Measurements from ENCODE around the gene LARGE1. TPM values are rescaled to one million over a fixed set of nuclear protein-coding genes. Genes with fewer than 3 reads are reported as not detected.

The LARGE1 gene
- total and polyA plus RNA-seq, 2 of the 8 experiments (the other 6 are each of a cell fraction or from before 2014, with no cell fraction given) = 43.7 to 83.0 TPM

DNA sequence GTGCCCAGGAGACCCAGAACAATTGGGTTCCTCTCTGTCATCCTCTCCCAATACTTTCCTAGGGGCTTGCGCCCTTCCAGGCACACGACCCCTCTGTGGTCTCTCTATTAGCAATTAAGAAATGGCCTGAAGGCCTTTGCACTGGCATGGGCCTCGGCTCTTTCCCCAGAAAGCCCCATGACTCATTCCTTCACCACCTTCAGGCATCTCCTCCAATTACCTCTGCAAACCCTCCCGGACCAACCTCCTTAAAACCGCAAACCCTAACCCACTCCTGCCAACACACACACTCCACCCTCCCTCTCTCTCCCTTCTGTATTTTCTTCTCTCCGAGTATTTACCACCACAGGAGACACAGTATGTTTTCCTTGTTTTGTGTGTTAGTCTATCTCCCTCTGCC lies 36.7 kb downstream of the LARGE1 start:
- ChIA-PET POLR2A (ENCODE audit: partially characterized antibody) (interaction anchor here (0.9 kb wide), 1 partner anchor 12 kb away, joined by 3 read pairs; no protein-coding TSS in a partner anchor), CTCF (ENCODE audit: partially characterized antibody) (interaction anchor here (0.8 kb wide), 1 partner anchor 13 kb away, joined by 3 read pairs; no protein-coding TSS in a partner anchor)
- Histone ChIP-seq H3K56ac (replicated peaks; ENCODE audit: insufficient read length, low read depth, low read length) (no peak overlapping the region), H3K79me2 (ENCODE audit: control insufficient read depth in 1 of 2, insufficient read depth in 2 of 2, low read length in 2 of 2) (peaks cover 33 to 98% of the 10 kb centered on the region in 2 experiments), H3K9ac (replicated peaks in 1 of 4; ENCODE audit: extremely low read depth in 1 of 4, low read depth in 3 of 4, low read length in 3 of 4) (no peak overlapping the region), H2BK20ac (ENCODE audit: low read length) (no peak overlapping the region), H3K4me1 (replicated peaks in 1 of 4; ENCODE audit: control insufficient read depth in 3 of 4, insufficient read depth in 4 of 4, low read length in 3 of 4) (peaks cover 16 to 38% (median 36%) of the 10 kb centered on the region in 4 experiments), H3K36me3 (ENCODE audit: control insufficient read depth in 2 of 4, insufficient read depth in 4 of 4, low read length in 3 of 4) (no peaks in the 10 kb centered on the region), H4K91ac (replicated peaks; ENCODE audit: insufficient read length, low read length) (no peak overlapping the region), H3K18ac (ENCODE audit: extremely low read depth, low read length) (peak overlapping the region; percentile 64; the same call in 1 of the 2 replicates), H3K4me2 (ENCODE audit: insufficient read depth in 1 of 2, low read depth in 2 of 2, low read length in 2 of 2) (no peak overlapping the region), H4K5ac (ENCODE audit: insufficient read length, low read depth, low read length) (no peak overlapping the region), H3K4me3 (ENCODE audit: extremely low read depth in 1 of 4, insufficient read depth in 2 of 4, low read depth in 3 of 4, low read length in 4 of 4) (no peak overlapping the region), H3K4ac (replicated peaks; ENCODE audit: insufficient read length, low read depth, low read length) (no peak overlapping the region), H2BK15ac (ENCODE audit: low read length) (0 out of 2 replicates have a peak overlapping the region, but pooled peaks have one; percentile 76), H3K14ac (ENCODE audit: insufficient read length) (no peak overlapping the region), H3K27ac (ENCODE audit: low read depth, low read length) (no peak overlapping the region), H3K9me3 (ENCODE audit: insufficient read depth in 2 of 2, low read depth in 1 of 2, low read length in 1 of 2) (no peaks in the 10 kb centered on the region), H2AK5ac (ENCODE audit: low read depth, low read length) (peak overlapping the region; percentile 70), H3K23me2 (ENCODE audit: low read depth, low read length) (no peaks in the 10 kb centered on the region; the same call in 1 of the 2 replicates), H4K20me1 (replicated peaks in 1 of 2; ENCODE audit: control insufficient read depth in 1 of 2, insufficient read depth in 2 of 2, low read length in 2 of 2) (peaks cover 20 to 32% of the 10 kb centered on the region in 2 experiments), H2BK12ac (ENCODE audit: low read depth, low read length) (0 out of 2 replicates have a peak overlapping the region, but pooled peaks have one; percentile 29), H3K79me1 (ENCODE audit: low read depth, low read length) (peaks cover 30% of the 10 kb centered on the region), H4K8ac (ENCODE audit: extremely low read depth, insufficient read depth, low read length) (no peak overlapping the region), H2BK5ac (ENCODE audit: low read depth, low read length) (peak overlapping the region; percentile 79; the same call in 1 of the 2 replicates), H3K23ac (ENCODE audit: insufficient read length) (no peak overlapping the region), H2BK120ac (replicated peaks; ENCODE audit: low read depth, low read length) (no peak overlapping the region), H3K27me3 (replicated peaks in 1 of 4; ENCODE audit: control insufficient read depth in 3 of 4, extremely low read depth in 1 of 4, insufficient read depth in 3 of 4, low read length in 3 of 4) (no peaks in the 10 kb centered on the region), H2AFZ (ENCODE audit: low read length) (no peak overlapping the region)
- no peak for FAIRE-seq
- DNase-seq (ENCODE audit: low read depth in 1 of 2, low spot score in 2 of 2) = no peak
- WGBS, 2 experiments (ENCODE audit: extremely low coverage in 1 of 2, insufficient coverage in 1 of 2, insufficient read length in 1 of 2, insufficient replicate concordance in 2 of 2, low coverage in 1 of 2, low lambda C conversion rate in 2 of 2, missing lambda C conversion rate in 1 of 2) = 81% methylated on average over 6 of the region's 6 CpGs; no CpG with 5 or more reads in 1 of the 2 experiments
- TF ChIP-seq BRCA1 (IDR thresholded peaks at IDR 0.05; ENCODE audit: low read depth, low read length) = no peak
- no peak for TF ChIP-seq KDM4A (IDR thresholded peaks at IDR 0.05; ENCODE audit: low read depth, low read length, severe bottlenecking)
- TF ChIP-seq SRF (IDR thresholded peaks at IDR 0.05; ENCODE audit: low read depth, low read length) = no peak
- TF ChIP-seq NANOG (IDR thresholded peaks at IDR 0.05; ENCODE audit: insufficient read depth, low read depth, low read length, poor library complexity, severe bottlenecking) = no peak
- TF ChIP-seq YY1 (IDR thresholded peaks at IDR 0.05; ENCODE audit: low read depth, low read length) = no peak
- no peak for TF ChIP-seq PHF8 (conservative IDR thresholded peaks at IDR 0.05; ENCODE audit: low read depth, low read length)
- TF ChIP-seq TBP (IDR thresholded peaks at IDR 0.05; ENCODE audit: low read depth, low read length) = no peak
- TF ChIP-seq ASH2L (IDR thresholded peaks at IDR 0.05; ENCODE audit: low read length) = no peak
- no peak for TF ChIP-seq POU5F1 (IDR thresholded peaks at IDR 0.05; ENCODE audit: low read depth, low read length)
- TF ChIP-seq CHD1 (IDR thresholded peaks at IDR 0.05; ENCODE audit: low read depth, low read length) = no peak
- TF ChIP-seq TAF1 (IDR thresholded peaks at IDR 0.05; ENCODE audit: low read depth, low read length) = no peak
